HG03095 (cell line): ENCODE measurements around the gene DDX39B.
"Not testable (repeated sequence)": the region's sequence is repeated elsewhere in the genome, so short reads cannot be mapped to it uniquely, and the experiment has no call there.

Source experiments
- ATAC-seq: cut with Tn5 transposase; IDR thresholded peaks from one replicate; pipeline ENCODE4 v1.9.1; 2021; ENCODE audit warnings: moderate library complexity; ENCODE audit not compliant: unreplicated experiment

DDX39B gene

GRCh38 chr6:31575952-31576685 lies 34.3 kb upstream of the DDX39B start:
- ATAC-seq = no peak

DNA sequence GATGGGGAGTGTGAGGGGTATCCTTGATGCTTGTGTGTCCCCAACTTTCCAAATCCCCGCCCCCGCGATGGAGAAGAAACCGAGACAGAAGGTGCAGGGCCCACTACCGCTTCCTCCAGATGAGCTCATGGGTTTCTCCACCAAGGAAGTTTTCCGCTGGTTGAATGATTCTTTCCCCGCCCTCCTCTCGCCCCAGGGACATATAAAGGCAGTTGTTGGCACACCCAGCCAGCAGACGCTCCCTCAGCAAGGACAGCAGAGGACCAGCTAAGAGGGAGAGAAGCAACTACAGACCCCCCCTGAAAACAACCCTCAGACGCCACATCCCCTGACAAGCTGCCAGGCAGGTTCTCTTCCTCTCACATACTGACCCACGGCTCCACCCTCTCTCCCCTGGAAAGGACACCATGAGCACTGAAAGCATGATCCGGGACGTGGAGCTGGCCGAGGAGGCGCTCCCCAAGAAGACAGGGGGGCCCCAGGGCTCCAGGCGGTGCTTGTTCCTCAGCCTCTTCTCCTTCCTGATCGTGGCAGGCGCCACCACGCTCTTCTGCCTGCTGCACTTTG lies 33.6 kb upstream of the DDX39B start, which contains the start of gene TNF:
Gene TNF (plus strand): TSS at position 231 of the 567 bp plus-strand sequence. CDS start 177 bp downstream, at position 408.
- ATAC-seq = no peak

DNA sequence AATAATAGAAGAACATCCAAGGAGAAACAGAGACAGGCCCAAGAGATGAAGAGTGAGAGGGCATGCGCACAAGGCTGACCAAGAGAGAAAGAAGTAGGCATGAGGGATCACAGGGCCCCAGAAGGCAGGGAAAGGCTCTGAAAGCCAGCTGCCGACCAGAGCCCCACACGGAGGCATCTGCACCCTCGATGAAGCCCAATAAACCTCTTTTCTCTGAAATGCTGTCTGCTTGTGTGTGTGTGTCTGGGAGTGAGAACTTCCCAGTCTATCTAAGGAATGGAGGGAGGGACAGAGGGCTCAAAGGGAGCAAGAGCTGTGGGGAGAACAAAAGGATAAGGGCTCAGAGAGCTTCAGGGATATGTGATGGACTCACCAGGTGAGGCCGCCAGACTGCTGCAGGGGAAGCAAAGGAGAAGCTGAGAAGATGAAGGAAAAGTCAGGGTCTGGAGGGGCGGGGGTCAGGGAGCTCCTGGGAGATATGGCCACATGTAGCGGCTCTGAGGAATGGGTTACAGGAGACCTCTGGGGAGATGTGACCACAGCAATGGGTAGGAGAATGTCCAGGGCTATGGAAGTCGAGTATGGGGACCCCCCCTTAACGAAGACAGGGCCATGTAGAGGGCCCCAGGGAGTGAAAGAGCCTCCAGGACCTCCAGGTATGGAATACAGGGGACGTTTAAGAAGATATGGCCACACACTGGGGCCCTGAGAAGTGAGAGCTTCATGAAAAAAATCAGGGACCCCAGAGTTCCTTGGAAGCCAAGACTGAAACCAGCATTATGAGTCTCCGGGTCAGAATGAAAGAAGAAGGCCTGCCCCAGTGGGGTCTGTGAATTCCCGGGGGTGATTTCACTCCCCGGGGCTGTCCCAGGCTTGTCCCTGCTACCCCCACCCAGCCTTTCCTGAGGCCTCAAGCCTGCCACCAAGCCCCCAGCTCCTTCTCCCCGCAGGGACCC lies 32.6 kb upstream of the DDX39B start:
- no peak for ATAC-seq

DNA sequence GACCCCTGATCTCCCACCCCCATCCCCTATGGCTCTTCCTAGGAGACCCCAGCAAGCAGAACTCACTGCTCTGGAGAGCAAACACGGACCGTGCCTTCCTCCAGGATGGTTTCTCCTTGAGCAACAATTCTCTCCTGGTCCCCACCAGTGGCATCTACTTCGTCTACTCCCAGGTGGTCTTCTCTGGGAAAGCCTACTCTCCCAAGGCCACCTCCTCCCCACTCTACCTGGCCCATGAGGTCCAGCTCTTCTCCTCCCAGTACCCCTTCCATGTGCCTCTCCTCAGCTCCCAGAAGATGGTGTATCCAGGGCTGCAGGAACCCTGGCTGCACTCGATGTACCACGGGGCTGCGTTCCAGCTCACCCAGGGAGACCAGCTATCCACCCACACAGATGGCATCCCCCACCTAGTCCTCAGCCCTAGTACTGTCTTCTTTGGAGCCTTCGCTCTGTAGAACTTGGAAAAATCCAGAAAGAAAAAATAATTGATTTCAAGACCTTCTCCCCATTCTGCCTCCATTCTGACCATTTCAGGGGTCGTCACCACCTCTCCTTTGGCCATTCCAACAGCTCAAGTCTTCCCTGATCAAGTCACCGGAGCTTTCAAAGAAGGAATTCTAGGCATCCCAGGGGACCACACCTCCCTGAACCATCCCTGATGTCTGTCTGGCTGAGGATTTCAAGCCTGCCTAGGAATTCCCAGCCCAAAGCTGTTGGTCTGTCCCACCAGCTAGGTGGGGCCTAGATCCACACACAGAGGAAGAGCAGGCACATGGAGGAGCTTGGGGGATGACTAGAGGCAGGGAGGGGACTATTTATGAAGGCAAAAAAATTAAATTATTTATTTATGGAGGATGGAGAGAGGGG lies 31.7 kb upstream of the DDX39B start:
- ATAC-seq = no peak

DNA sequence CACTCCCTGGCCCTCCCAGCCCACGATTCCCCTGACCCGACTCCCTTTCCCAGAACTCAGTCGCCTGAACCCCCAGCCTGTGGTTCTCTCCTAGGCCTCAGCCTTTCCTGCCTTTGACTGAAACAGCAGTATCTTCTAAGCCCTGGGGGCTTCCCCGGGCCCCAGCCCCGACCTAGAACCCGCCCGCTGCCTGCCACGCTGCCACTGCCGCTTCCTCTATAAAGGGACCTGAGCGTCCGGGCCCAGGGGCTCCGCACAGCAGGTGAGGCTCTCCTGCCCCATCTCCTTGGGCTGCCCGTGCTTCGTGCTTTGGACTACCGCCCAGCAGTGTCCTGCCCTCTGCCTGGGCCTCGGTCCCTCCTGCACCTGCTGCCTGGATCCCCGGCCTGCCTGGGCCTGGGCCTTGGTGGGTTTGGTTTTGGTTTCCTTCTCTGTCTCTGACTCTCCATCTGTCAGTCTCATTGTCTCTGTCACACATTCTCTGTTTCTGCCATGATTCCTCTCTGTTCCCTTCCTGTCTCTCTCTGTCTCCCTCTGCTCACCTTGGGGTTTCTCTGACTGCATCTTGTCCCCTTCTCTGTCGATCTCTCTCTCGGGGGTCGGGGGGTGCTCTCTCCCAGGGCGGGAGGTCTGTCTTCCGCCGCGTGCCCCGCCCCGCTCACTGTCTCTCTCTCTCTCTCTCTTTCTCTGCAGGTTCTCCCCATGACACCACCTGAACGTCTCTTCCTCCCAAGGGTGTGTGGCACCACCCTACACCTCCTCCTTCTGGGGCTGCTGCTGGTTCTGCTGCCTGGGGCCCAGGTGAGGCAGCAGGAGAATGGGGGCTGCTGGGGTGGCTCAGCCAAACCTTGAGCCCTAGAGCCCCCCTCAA lies 30.5 kb upstream of the DDX39B start, which contains the start of gene LTA:
Gene LTA (plus strand): TSS at position 249 of the 871 bp plus-strand sequence. CDS start 454 bp downstream, at position 703.
- peak; percentile 35 for ATAC-seq

DNA sequence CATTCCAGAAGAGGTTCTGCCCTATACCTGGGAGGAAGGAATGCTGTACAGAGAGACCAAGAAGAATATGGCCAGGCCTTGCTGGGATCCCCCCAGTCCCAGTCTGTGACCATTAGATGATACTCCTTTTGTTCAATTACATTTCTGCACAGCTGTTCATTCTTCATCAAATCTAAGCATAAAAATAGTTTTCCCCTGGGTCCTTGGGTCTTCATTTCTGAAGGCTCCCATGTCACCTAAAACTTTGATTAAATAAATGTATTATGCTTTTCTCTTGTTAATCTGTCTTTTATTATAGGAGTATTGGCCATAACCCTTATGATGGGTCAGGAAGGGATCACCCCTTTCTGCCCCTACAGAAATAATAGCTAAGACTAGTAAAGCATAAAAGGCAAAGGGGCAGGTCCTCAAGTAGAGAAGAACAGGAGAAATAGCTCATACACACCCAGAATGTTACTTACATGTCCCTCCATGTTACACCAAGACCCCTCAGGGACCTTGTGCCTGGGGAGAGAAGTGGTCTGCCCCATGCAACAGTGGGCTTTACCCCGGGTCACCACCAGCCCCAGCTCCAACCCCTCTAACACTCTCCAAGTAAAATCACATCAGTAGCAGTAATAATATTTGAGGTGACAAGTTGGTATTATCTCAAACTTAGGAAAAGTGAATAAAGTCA lies 28.2 kb upstream of the DDX39B start:
- ATAC-seq = no peak

DNA sequence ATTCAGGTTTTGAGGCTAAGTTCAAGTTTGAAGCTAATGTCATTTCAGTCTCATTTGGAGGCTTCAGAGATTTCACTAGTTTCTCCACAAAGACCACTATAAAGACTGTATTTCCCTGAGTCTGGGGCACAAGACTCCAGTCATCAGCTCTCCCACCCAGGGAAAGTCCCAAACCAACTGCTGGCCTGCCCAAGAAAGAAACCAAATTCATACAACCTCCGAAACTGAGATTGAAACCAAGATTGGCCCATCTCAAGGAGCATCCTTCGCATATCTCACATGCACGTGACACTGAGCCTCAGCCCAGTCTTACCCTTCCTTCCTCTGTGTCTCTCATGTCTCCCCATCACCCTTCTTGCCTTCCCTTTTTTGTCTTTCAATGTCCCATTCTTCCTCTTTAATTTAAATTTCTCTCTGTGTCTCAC lies 26.7 kb upstream of the DDX39B start:
- peak; percentile 39 for ATAC-seq

DNA sequence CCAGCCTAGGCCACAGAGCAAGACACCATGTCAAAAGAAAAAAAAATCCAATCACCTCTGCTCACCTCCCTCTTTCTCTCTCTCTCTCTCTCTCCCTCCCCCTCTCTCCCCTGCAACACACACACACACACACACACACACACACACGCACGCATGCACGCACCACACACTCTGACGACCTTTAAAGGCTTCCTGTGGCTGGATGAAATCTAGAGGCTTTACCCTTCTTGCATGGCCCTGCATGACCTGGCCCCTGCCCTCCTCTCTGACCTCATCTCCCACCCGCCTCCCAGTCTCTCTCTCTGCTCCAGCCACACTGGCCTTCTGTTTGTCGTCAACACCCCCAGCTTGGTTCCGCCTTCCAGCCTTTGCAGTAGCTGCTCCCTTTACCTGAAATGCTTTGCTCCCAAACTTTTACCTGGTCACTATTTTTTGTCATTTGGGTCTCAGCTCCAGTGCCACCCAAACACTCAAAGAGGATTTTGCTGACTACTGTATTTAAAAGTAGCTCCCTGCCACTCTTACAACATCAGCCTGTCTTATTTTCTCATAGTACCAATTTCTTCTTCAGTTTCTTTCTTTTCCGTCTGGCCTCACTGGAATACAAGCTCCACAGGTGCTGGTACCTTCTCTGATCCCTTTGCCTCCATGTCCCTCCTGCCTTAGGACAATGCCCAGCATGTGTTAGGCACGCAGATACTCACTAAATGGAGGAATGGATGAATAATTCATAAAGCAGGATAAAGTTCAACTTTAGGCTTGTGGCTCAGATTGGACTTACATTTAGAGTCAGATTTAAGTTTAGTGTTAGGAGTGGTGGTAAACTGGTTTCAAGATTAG lies 25.9 kb upstream of the DDX39B start:
- no peak for ATAC-seq

DNA sequence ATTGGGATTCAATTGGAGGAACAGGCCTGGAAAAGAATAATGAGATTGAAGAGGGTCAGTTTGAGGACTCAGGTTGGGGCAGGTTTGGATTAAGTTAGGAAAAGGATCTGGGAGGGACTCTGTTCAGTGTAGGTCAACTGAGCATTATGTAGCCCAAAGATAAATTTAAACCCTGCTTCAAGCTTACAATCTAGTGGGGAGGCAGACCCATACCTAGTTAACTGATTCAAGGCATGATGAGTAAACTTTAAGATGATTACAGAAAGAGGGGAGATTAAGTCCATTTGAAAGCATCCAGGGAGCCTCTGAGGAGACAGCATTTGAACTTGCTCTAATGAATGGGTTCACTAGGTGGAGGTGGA lies 18.9 kb upstream of the DDX39B start:
- ATAC-seq = no peak

- ATAC-seq = peak; percentile 49
Observed at GRCh38 chr6:31559958-31560696, 18.3 kb upstream of the DDX39B start.

GRCh38 chr6:31559606-31559957 lies 17.8 kb upstream of the DDX39B start:
- no peak for ATAC-seq

DNA sequence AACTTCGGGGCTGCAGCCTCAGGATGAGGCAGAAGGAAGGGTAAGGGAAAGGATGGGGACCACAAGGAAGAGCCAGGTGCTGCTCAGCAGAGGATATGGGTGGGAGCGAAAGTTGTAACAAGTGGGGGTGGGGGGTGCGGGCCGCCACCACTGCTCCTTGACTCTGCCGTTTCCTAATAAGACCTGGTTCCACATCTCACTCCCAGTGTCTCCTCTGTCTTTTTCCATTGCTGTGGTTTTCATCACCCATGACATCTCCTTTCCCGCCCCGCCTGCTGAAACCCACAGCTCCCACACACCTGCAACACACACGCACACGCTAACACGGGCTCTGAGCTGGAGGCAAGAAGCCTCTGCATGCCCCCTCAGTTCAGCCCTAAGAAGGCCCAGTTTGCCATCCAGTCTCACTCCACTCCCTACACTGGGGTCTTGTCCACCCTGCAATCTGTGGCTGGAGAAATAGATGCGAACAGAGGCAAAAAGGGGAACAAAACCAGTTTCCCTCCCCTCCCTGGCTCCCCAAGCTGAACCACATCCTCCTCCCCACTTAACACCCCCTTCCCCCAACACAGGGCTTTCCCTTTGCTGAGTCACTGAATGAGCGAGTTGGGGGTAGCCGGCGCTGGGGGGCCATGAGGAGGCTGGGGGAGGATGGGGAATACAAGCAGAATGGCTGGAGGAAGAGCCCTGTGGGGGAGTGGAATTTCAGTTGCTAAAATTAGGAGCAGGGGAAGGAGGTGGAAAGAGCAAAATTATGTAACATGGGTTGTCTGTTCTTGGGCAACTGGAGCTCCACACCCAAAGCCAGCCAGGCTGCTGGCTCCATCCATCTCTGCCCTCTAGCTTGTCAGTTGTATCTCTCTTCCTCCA lies 17.1 kb upstream of the DDX39B start:
- ATAC-seq = no peak

GRCh38 chr6:31558318-31558625 lies 16.5 kb upstream of the DDX39B start:
- ATAC-seq = no peak

- no peak for ATAC-seq
Observed at GRCh38 chr6:31557443-31558317, 15.9 kb upstream of the DDX39B start.

DNA sequence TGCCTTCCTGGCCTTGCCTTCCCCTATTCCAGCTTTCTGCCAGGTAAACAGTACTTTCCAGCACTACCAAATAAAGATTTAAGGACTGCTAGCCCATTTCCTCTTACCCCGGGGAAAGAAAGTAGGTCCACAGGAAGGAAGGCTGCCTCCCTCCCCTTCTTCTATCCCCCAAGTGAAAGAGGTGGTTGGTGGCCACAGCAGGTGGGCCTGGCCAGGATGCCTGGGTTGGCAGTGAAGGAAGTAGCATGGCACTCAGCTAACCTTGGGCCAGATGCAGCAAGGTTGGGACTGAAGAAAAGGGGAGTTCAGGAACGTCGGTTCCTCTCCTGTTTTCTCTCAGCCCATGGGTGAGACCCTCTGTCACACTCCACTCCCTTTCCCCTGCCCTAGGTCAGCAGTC lies 14.5 kb upstream of the DDX39B start:
- no peak for ATAC-seq

DNA sequence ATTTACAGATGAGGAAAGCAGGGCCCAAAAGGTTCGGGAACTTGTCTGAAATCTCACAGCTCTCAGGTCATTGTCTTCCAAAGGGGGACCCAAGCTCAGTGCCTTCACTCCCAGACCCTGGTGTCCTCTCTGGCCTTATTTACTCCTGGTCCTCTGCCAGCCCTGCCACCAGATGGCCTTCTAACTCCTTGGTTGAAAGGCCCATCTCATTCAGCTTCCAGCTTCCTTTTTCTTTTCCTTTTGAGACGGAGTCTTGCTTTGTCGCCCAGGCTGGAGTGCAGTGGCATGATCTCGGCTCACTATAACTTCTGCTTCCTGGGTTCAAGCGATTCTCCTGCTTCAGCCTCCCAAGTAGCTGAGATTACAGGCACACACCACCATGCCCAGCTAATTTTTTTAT lies 9.6 kb upstream of the DDX39B start:
- ATAC-seq = not testable (repeated sequence)
